ENCODE data around the gene FEM1B.

The FEM1B gene

DNA sequence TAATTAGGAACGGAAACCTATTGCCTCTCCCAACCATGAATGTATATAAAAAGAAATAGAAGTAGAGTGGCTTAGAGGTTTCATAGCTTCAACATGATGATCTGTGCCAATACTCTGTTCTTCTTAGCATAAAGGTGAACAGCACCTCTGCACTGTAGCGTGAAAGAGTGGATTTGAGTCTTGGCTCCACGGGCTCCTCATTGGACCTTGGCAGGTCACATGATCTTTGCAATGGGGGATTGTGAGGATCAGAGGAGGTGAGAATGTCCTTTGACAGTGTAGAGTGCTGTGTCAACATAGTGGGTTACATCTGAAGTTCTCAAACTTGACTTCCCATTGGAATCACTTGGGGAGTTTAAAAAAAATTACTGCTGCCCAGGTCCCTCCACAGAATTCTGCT, 51.4 kb downstream of the FEM1B start:
- no peak for DNase-seq

- no peak for DNase-seq
Observed at GRCh38 chr15:68330416-68330815, 52.9 kb downstream of the FEM1B start.

DNA sequence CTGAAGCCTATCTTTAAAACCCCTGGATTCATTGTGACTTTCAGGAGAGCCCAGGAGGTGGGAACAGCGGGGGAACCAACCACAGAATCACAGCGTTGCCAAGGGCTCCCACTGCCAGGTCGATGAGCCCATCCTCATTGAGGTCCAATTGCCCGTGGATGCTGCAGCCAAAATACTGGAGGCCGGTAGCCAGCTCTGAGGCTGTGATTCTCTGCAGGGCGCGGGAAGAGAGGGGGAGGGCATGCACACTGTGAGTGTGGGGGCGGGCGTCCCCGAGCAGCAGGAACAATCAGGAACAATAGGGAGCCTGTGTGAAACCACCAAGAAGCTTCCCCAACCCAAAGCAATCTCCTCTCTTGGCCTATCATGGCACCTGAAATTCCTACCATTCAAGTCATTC, 53.4 kb downstream of the FEM1B start:
- no peak for DNase-seq

DNA sequence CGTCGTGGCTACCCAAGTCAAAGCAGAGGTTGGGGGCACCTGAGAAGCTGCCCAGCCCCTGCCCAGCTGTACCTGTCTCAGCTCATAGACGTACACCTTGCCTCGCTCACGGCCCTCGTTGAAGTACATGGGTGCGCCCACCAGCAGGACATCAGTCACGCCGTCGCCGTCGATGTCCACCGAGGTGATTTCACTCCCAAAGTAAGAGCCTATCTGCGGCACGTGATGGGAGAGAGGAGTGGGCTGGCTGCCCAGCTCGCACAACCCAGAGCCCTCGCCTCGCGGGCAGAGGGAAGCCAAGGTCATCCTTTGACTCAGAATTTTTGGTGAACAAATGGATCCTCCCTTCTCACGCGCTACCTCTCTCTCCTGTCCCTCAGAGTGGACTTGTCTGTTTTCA, 54.7 kb downstream of the FEM1B start:
- DNase-seq = no peak

- DNase-seq = no peak
Observed at GRCh38 chr15:68333775-68334470, 56.4 kb downstream of the FEM1B start.

DNA sequence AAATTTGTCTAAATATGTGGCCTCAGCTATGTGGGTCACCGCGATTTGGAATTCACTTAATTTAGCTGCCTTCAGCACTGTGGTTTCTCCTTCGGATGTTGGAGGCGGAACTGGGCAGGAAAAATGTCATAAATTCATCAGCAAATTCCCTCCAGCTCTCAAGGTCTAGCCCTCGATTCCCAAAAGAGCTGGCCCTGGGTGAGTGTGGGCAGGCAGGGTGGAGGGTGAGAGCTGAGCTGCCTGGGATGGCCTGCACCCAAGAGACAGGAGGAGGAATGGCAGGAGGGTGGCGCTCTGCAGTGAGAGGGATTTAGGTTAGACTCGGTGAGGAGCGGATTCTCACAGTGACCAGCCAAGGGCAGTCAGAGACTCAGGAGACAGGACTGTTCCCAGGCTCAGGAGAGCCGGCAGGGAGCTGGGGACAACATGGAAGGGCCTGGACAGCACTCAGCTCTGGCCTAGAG, 57.1 kb downstream of the FEM1B start:
- no peak for DNase-seq

- no peak for DNase-seq
Observed at GRCh38 chr15:68335251-68335650, 57.7 kb downstream of the FEM1B start.

GRCh38 chr15:68335655-68336054, 58.1 kb downstream of the FEM1B start:
- no peak for DNase-seq

GRCh38 chr15:68336516-68336915, 59.0 kb downstream of the FEM1B start:
- no peak for DNase-seq

DNA sequence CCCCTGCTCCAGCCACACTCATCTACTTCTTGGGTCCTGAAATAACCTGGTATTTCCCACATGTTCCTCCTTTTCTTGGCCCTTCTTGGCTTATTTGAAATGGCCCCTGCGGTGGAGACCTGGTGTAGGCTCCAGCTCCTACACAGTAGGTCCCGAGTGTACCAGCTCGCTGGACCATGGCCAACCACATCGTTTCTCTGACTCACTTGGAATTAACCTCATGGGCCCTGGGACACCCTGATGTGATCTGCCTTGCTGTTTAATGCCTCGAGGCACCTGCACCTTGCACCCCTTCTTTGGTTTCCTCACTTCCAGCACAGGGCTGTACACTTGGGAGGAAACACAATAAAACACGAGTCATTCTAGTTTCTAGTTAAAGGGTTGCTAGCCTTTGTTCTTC, 60.3 kb downstream of the FEM1B start:
- no peak for DNase-seq

DNA sequence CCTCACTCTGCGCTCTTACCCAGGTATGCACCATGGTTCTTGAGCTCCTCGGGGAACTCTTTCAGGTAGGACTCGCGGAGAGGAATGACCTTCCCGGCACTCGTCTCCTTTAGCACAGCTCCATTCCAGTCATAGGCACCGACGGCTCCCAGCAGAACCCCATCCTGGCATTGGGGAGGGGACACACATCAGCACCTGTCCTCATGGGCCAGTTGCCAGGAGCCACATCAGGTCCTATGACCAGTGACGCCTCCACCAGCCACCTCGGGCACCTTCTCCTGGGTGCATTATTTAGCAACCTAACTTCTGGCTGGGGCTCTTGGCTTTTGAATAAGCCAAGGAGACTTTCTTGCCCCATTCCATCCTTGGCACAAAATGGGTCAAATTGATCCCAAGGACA, 61.9 kb downstream of the FEM1B start:
- DNase-seq = no peak

GRCh38 chr15:68340726-68341671, 63.5 kb downstream of the FEM1B start:
- no peak for DNase-seq

DNA sequence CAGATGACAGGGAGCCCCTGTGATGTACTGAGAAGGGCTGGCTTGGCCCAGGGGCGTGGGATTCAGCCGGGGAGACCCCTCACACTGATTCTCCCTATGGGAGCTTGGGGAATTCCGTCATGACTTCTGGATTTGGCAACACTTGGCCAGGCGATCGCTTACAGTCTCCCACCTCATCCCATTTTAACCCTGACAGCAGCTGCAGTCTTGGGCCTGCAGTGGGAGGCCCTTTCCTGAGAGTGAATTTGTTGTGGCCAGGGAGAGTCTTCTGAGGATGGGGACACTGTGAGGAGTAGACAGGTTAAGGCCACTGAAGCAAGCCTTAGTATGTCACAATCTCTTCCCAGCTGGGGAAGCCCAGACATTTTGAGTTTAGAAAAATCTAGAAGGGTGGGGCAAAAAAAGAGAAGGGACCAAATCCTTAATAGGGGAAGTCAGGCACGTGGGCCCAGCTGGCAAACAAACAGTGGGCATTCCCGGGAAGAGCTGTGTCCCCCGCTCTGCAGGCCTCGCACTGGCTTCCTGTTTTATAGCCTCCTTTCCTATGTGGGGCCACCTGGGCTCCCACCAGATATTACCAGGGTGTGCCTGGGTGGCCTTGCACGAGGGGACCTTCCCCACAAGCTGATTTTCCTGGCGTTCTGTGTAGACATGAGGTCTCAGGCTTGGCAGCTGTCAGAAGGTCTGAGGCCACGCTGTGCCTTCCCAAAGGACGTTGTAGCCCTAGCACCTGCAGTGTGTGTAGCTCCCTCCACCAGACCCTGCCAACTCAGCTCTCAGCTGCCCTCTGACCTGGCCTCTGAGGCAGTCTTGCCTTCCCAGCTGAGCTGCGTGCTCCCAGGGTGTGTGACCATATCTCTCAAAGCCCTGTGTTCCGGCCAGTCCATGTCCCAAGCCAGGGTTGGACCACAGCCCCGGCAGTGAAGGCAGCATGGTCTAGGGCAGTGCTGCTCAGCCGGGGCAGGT, 64.5 kb downstream of the FEM1B start:
- no peak for DNase-seq

- DNase-seq = no peak
Observed at GRCh38 chr15:68343579-68344225, 66.2 kb downstream of the FEM1B start.

- DNase-seq = no peak
Observed at GRCh38 chr15:68344600-68344999, 67.1 kb downstream of the FEM1B start.

Measured in NCI-H1048 (cell line).